Stimulated activated CD8-positive, alpha-beta memory T cell treated with anti-CD3 and anti-CD28 coated beads, Interleukin-7, amount 100 ng/mL, for 24 hours (primary cell): ENCODE results near the gene SLC47A2.

Source experiments
- DNase-seq: peaks from one replicate; pipeline ENCODE4 v3.0.0-alpha.2; 2020; ENCODE audit warnings: low read depth

SLC47A2 gene

GRCh38 chr17:19642373-19642893 is 74.0 kb downstream of the SLC47A2 start:
- no peak for DNase-seq

DNA sequence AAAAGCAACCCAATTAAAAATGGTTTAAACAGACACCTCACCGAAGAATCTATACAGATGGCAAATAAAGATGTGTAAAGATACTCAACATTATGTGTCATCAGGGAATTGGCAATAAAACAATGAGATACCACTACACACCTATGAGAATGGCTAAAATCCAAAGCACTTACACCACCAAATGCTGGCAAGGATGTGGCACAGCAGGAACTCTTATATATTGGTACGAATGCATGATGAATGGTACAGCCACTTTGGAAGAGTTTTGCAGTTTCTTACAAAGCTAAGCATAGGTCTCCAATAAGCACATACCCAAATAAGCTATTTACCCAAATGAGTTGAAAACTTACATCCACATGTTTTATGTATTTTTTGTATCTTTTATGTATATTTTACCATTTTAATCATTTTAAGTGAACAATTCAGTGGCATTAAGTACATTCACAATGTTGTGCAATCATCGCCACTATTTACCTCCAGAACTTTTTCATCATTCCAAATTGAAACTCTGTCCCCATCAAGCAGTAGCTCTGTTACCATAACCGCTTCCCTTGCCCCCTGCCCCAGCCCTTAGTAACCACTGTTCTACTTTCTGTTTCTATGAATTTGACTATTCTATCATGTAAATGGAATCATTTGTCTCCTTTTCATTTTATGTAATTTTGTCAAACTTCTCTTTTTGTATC is 74.6 kb downstream of the SLC47A2 start:
- no peak for DNase-seq

- no peak for DNase-seq
Measured at GRCh38 chr17:19631905-19632304, 84.5 kb downstream of the SLC47A2 start.

DNA sequence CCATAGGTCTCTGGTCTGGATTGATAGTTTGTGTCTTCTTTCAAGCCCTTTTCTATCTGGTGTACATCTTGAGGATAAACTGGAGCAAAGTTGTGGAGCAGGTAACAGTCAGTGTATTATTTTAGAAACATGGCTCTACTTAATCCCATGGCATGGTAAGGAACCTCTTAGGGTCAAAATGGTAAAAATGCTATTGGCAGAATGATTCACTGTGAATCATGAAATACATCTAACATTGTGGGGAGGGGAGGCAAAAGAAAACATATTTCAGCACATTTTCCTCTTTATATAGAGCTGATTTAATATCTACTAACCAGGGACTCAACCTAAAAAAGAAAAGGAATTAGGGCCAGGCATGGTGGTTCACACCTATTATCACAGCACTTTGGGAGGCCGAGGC is 85.7 kb downstream of the SLC47A2 start:
- DNase-seq, result no peak

DNA sequence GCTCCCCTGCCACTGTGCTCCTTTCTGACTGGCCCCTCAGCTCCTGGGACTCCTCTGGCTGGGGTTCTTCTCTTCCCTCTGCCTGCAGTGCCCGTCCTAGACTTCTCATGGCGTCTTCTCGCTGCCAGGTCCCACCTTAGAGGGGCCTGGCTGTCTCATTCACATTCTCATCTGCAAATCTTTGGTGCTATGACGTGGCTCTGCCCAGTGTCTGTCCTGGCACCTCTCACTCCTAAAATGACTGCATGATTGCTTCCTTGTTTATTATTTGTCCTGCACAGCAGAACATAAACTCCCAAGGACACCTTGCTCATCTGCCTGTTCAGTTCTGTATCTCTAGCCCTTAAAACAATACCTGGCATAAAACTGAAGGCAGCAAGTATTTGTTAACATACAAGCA is 86.3 kb downstream of the SLC47A2 start:
- no peak for DNase-seq

- no peak for DNase-seq
Measured at GRCh38 chr17:19629449-19629848, 86.9 kb downstream of the SLC47A2 start.
